Neural progenitor cell (in vitro differentiated cells): ENCODE data around the gene CUTA. TPM values are rescaled to one million over a fixed set of nuclear protein-coding genes. Genes with fewer than 3 reads are reported as not detected.
"Not testable (repeated sequence)": the region's sequence is repeated elsewhere in the genome, so short reads cannot be mapped to it uniquely, and the experiment has no call there.

Experiments
- DNase-seq: peaks from one replicate; pipeline ENCODE4 v3.0.0-alpha.2; 2016; ENCODE audit warnings: low spot score
- H2AFZ ChIP-seq: fragments of 200-600 bp; sonication (generic); replicated peaks from 2 replicates; pipeline ENCODE4 v1.6.1; 2016; ENCODE audit warnings: antibody characterized with exemption
- H3F3A ChIP-seq: fragments of 200-600 bp; sonication (generic); 2 replicates; pipeline ENCODE4 v1.6.1; 2016; ENCODE audit warnings: antibody characterized with exemption, low read depth
- H3K27ac ChIP-seq: fragments of 200-600 bp; sonication (generic); 2 replicates; pipeline ENCODE4 v1.5.1; 2016; ENCODE audit warnings: mild to moderate bottlenecking
- H3K27me3 ChIP-seq: fragments of 200-600 bp; sonication (generic); 2 replicates; pipeline ENCODE4 v1.6.1; 2016; ENCODE audit warnings: mild to moderate bottlenecking, moderate library complexity
- H3K36me3 ChIP-seq: fragments of 200-600 bp; sonication (generic); 2 replicates; pipeline ENCODE4 v1.5.1; 2016
- H3K4me1 ChIP-seq: fragments of 200-600 bp; sonication (generic); 2 replicates; pipeline ENCODE4 v1.6.1; 2016; ENCODE audit warnings: mixed run types
- H3K4me2 ChIP-seq: fragments of 200-600 bp; sonication (generic); 2 replicates; pipeline ENCODE4 v1.6.1; 2016
- H3K4me3 ChIP-seq: fragments of 200-600 bp; sonication (generic); 2 replicates; pipeline ENCODE4 v1.5.1; 2016
- H3K79me2 ChIP-seq: fragments of 200-600 bp; sonication (generic); 2 replicates; pipeline ENCODE4 v1.6.1; 2016; ENCODE audit warnings: low read depth
- H3K9ac ChIP-seq: fragments of 200-600 bp; sonication (generic); 2 replicates; pipeline ENCODE4 v1.6.1; 2016
- H3K9me3 ChIP-seq: fragments of 200-600 bp; sonication (generic); 2 replicates; pipeline ENCODE4 v1.5.1; 2016; ENCODE audit warnings: low read depth
- H4K20me1 ChIP-seq: fragments of 200-600 bp; sonication (generic); 2 replicates; pipeline ENCODE4 v1.6.1; 2016; ENCODE audit warnings: low read depth
- H3K27ac Mint-ChIP-seq: 3 replicates; pipeline ENCODE4 v1.8.0; 2021; ENCODE audit warnings: mixed read lengths
- H3K27me3 Mint-ChIP-seq: 2 replicates; pipeline ENCODE4 v1.8.0; 2022; ENCODE audit warnings: low read depth, mild to moderate bottlenecking, inconsistent platforms, moderate library complexity, mixed read lengths; ENCODE audit not compliant: insufficient read depth
- H3K36me3 Mint-ChIP-seq: 3 replicates; pipeline ENCODE4 v1.8.0; 2021; ENCODE audit warnings: mixed read lengths
- H3K4me1 Mint-ChIP-seq: 3 replicates; pipeline ENCODE4 v1.8.0; 2021; ENCODE audit warnings: mixed read lengths
- H3K4me3 Mint-ChIP-seq: 3 replicates; pipeline ENCODE4 v1.8.0; 2021; ENCODE audit warnings: mild to moderate bottlenecking, moderate library complexity, mixed read lengths
- H3K9me3 Mint-ChIP-seq: 3 replicates; pipeline ENCODE4 v1.8.0; 2020; ENCODE audit warnings: mixed read lengths
- CTCF ChIP-seq: fragments of 200-600 bp; sonication (generic); IDR thresholded peaks from 2 replicates; pipeline ENCODE4 v1.5.1; 2017; ENCODE audit warnings: antibody characterized with exemption, mild to moderate bottlenecking
- EZH2 ChIP-seq: fragments of 200-600 bp; sonication (generic); IDR thresholded peaks from 2 replicates; pipeline ENCODE4 v1.6.1; 2017; ENCODE audit warnings: antibody characterized with exemption, mild to moderate bottlenecking, moderate library complexity
- EZH2phosphoT487 ChIP-seq: fragments of 200-600 bp; sonication (generic); IDR thresholded peaks from 2 replicates; pipeline ENCODE4 v1.6.1; 2017; ENCODE audit warnings: antibody characterized with exemption
- total RNA-seq: library from RNA; depleted of rRNA; stranded (reverse); fragments of >200 nt; gene quantifications from 2 replicates; pipeline ENCODE4 v1.2.3, GENCODE V29; 2015; ENCODE audit warnings: low replicate concordance

Gene CUTA
- total RNA-seq, 1 donor from 2014 or later: 118 TPM

- Histone ChIP-seq H3F3A (peaks cover 34% of the 10 kb centered on the region), H4K20me1 (peaks cover 3% of the 10 kb centered on the region), H3K9ac (no peak overlapping the region), H3K27me3 (no peaks in the 10 kb centered on the region), H3K4me3 (no peak overlapping the region), H3K36me3 (peaks cover 10% of the 10 kb centered on the region), H3K27ac (no peak overlapping the region), H3K79me2 (peaks cover 22% of the 10 kb centered on the region), H3K4me1 (no peaks in the 10 kb centered on the region), H3K9me3 (no peaks in the 10 kb centered on the region), H2AFZ (no peak overlapping the region), H3K4me2 (no peak overlapping the region)
- no peak overlapping the region for H3K4me3 Mint-ChIP-seq
- H3K27ac Mint-ChIP-seq: no peak overlapping the region
- TF ChIP-seq CTCF: no peak
- peaks cover 26% of the 10 kb centered on the region for H3K36me3 Mint-ChIP-seq
- peaks cover 10% of the 10 kb centered on the region for H3K4me1 Mint-ChIP-seq
- no peaks in the 10 kb centered on the region for H3K27me3 Mint-ChIP-seq
- no peak for DNase-seq
- H3K9me3 Mint-ChIP-seq: no peaks in the 10 kb centered on the region
Observed at GRCh38 chr6:33405386-33405940, 12.4 kb downstream of the CUTA start.

DNA sequence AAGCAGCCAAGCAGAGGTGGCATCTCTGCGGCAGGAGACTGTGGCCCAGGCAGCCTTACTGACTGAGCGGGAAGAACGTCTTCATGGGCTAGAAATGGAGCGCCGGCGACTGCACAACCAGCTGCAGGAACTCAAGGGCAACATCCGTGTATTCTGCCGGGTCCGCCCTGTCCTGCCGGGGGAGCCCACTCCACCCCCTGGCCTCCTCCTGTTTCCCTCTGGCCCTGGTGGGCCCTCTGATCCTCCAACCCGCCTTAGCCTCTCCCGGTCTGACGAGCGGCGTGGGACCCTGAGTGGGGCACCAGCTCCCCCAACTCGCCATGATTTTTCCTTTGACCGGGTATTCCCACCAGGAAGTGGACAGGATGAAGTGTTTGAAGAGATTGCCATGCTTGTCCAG lies 13.0 kb downstream of the CUTA start:
- no peak overlapping the region for H3K4me3 ChIP-seq
- Mint-ChIP-seq H3K27ac (no peak overlapping the region), H3K36me3 (peaks cover 31% of the 10 kb centered on the region), H3K9me3 (no peaks in the 10 kb centered on the region), H3K4me1 (peaks cover 9% of the 10 kb centered on the region), H3K4me3 (no peak overlapping the region), H3K27me3 (peaks cover 3% of the 10 kb centered on the region)
- no peak for DNase-seq
- TF ChIP-seq CTCF (no peak), EZH2 (no peak), EZH2phosphoT487 (no peak)
- H3K9me3 ChIP-seq: no peaks in the 10 kb centered on the region
- H3K27ac ChIP-seq: no peak overlapping the region
- no peak overlapping the region for H3K4me2 ChIP-seq
- H3K79me2 ChIP-seq: peaks cover 28% of the 10 kb centered on the region
- H4K20me1 ChIP-seq: peaks cover 3% of the 10 kb centered on the region
- no peaks in the 10 kb centered on the region for H3K4me1 ChIP-seq
- H3K27me3 ChIP-seq: no peaks in the 10 kb centered on the region
- no peak overlapping the region for H3K9ac ChIP-seq
- H3K36me3 ChIP-seq: peaks cover 10% of the 10 kb centered on the region
- no peak overlapping the region for H2AFZ ChIP-seq
- H3F3A ChIP-seq: peaks cover 32% of the 10 kb centered on the region

DNA sequence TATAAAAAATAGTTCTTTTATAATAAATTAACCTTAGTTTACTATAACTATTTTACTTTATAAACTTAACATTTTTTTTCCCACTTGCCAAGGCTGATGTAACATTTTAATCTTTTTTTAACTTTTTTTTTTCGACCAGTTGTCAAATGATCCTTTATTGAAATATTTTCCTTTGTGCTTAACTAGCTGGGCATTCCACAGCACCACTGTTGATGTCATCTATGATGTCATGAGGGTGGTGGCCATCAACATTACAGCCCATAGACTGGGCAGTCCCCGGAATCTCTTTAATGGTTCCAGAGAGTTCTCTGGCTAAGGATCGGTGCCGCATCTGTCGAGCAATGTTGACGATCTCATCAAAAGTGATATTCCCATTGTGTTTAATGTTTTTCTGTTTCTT lies 18.0 kb downstream of the CUTA start:
- Histone ChIP-seq H3K36me3 (peaks cover 10% of the 10 kb centered on the region), H4K20me1 (peaks cover 41% of the 10 kb centered on the region), H3K79me2 (peaks cover 78% of the 10 kb centered on the region)
- H3K9ac ChIP-seq, H3K27me3 Mint-ChIP-seq, H3K4me1 ChIP-seq, H3K4me3 Mint-ChIP-seq, H3K27ac ChIP-seq, H2AFZ ChIP-seq, H3K9me3 ChIP-seq, H3K4me3 ChIP-seq, H3K27ac Mint-ChIP-seq, H3K9me3 Mint-ChIP-seq, DNase-seq, H3F3A ChIP-seq, H3K4me2 ChIP-seq, H3K27me3 ChIP-seq: not testable (repeated sequence)
- Mint-ChIP-seq H3K36me3 (peaks cover 38% of the 10 kb centered on the region), H3K4me1 (peaks cover 11% of the 10 kb centered on the region)

- H3K9me3 ChIP-seq, DNase-seq, H3K27me3 ChIP-seq, H3K9me3 Mint-ChIP-seq, H2AFZ ChIP-seq, H3K4me2 ChIP-seq, H3K27ac Mint-ChIP-seq, H3K27ac ChIP-seq, H3K27me3 Mint-ChIP-seq, H3K4me3 Mint-ChIP-seq, H3K4me3 ChIP-seq, H3K9ac ChIP-seq, H3F3A ChIP-seq: not testable (repeated sequence)
- peaks cover 53% of the 10 kb centered on the region for H4K20me1 ChIP-seq
- H3K36me3 Mint-ChIP-seq: peaks cover 37% of the 10 kb centered on the region
- peaks cover 90% of the 10 kb centered on the region for H3K79me2 ChIP-seq
- peaks cover 10% of the 10 kb centered on the region for H3K36me3 ChIP-seq
- H3K4me1 Mint-ChIP-seq: peaks cover 21% of the 10 kb centered on the region
- peaks cover 13% of the 10 kb centered on the region for H3K4me1 ChIP-seq
Observed at GRCh38 chr6:33398601-33399000, 19.3 kb downstream of the CUTA start.
